Kidney (tissue), 14 donors: ENCODE measurements around the gene C6orf89. TPM values are rescaled to one million over a fixed set of nuclear protein-coding genes. Genes with fewer than 3 reads are reported as not detected.

ENCODE experiments used
- DNase-seq, 5 donors: peaks; one replicate each; pipeline ENCODE4 v3.0.0-alpha.2; 2013 to 2020
- FAIRE-seq: peaks from 2 replicates; lab custom pipeline; 2012; peaks lifted over from hg19 to GRCh38; lab: Jason Lieb, UNC
- H3K27ac ChIP-seq, 2 donors: one replicate each; pipeline ENCODE4 v1.7.0; 2013; ENCODE audit warnings: low read depth in 2 of 2, low read length in 2 of 2, inconsistent platforms in 1 of 2
- H3K27me3 ChIP-seq: one replicate; pipeline ENCODE4 v1.7.1; 2013; ENCODE audit warnings: low read length, inconsistent platforms; ENCODE audit not compliant: control insufficient read depth, insufficient read depth
- H3K36me3 ChIP-seq, 3 donors: one replicate each; pipeline versions ENCODE4 v1.7.0 to v1.7.1; 2013; ENCODE audit warnings: low read length in 3 of 3, control low read depth in 1 of 3, inconsistent platforms in 1 of 3; ENCODE audit not compliant: insufficient read depth in 3 of 3, control insufficient read depth in 2 of 3
- H3K4me1 ChIP-seq, 3 donors: one replicate each; pipeline versions ENCODE4 v1.7.0 to v1.7.1; 2013; ENCODE audit warnings: low read length in 3 of 3, inconsistent platforms in 1 of 3, low read depth in 1 of 3; ENCODE audit not compliant: control insufficient read depth in 2 of 3, insufficient read depth in 2 of 3
- H3K4me3 ChIP-seq, 3 donors: one replicate each; pipeline versions ENCODE4 v1.7.0 to v1.8.1; 2013; ENCODE audit warnings: low read length in 3 of 3, control low read depth in 1 of 3, inconsistent platforms in 1 of 3
- H3K9ac ChIP-seq, 3 donors: one replicate each; pipeline versions ENCODE4 v1.7.0 to v1.7.1; 2013; ENCODE audit warnings: low read length in 3 of 3, control low read depth in 1 of 3, inconsistent platforms in 1 of 3
- H3K9me3 ChIP-seq, 3 donors: one replicate each; pipeline versions ENCODE4 v1.7.0 to v1.7.1; 2013; ENCODE audit warnings: low read length in 3 of 3, control low read depth in 1 of 3, inconsistent platforms in 1 of 3; ENCODE audit not compliant: control insufficient read depth in 2 of 3, insufficient read depth in 1 of 3
- CTCF ChIP-seq: IDR thresholded peaks from 3 replicates; pipeline ENCODE4 v1.5.1; 2012; ENCODE audit warnings: mild to moderate bottlenecking, moderate library complexity, borderline replicate concordance; ENCODE audit not compliant: insufficient read depth; ENCODE audit errors: extremely low read depth
- intact Hi-C: fragments of 100-400 bp; cut with DNase I; formaldehyde crosslinking; loops from one replicate; pipeline ENCODE4 v1.11.1; 2022
- polyA plus RNA-seq: library from polyadenylated mRNA; stranded (reverse); fragments of 350-450 nt; fragmentation: Illumina TruSeq; extraction: RNeasy Lipid Tissue Mini Kit (QIAGEN cat#74804); gene quantifications from one replicate; pipeline ENCODE4 v1.2.3, GENCODE V29; 2014; ENCODE audit warnings: low read depth, low replicate concordance; ENCODE audit not compliant: insufficient read depth
- total RNA-seq: library from RNA; stranded (reverse); fragmentation: NEBNext Ultra II Directional; extraction: Animal tissue kit (Norgen Biotek cat#: 25700); gene quantifications from one replicate; pipeline ENCODE4 v1.2.1, GENCODE V29; 2021
- donor health status: control.
- donor health status: control.
- donor health status: control.
- donor health status: control.
- donor health status: control.
- donor health status: DM: yes; HTN: yes; CAD: no.
- donor health status: Normal renal cell carcinoma (clear cell type).

The C6orf89 gene
- total and polyA plus RNA-seq, 2 donors from 2014 or later = 25.7 to 72.4 TPM

- H3K9me3 ChIP-seq = no peaks in the 10 kb centered on the region
- H3K27me3 ChIP-seq = no peaks in the 10 kb centered on the region
- TF ChIP-seq CTCF = no peak
- peaks cover 0 to 14% (median 10%) of the 10 kb centered on the region in 3 donors for H3K4me1 ChIP-seq
- no peak overlapping the region for H3K4me3 ChIP-seq
- intact Hi-C loops = no loop called here
- no peak overlapping the region for H3K27ac ChIP-seq
- no peak overlapping the region for H3K9ac ChIP-seq
- FAIRE-seq (no peak), DNase-seq (no peak)
- H3K36me3 ChIP-seq = peaks cover 8 to 75% (median 75%) of the 10 kb centered on the region in 3 donors
These were observed 85.4 kb downstream of the C6orf89 start for GRCh38 chr6:36970892-36971842.

GRCh38 chr6:36971921-36972673 is 86.3 kb downstream of the C6orf89 start:
- peak in 1 of 5 donors; percentile 36 for DNase-seq
- no peak for FAIRE-seq
- no peaks in the 10 kb centered on the region for H3K9me3 ChIP-seq
- intact Hi-C loops = no loop called here
- no peaks in the 10 kb centered on the region for H3K27me3 ChIP-seq
- peaks cover 0 to 11% (median 10%) of the 10 kb centered on the region in 3 donors for H3K4me1 ChIP-seq
- H3K36me3 ChIP-seq = peaks cover 8 to 85% (median 82%) of the 10 kb centered on the region in 3 donors
- H3K4me3 ChIP-seq = no peak overlapping the region
- no peak for TF ChIP-seq CTCF
- no peak overlapping the region for H3K27ac ChIP-seq
- no peak overlapping the region for H3K9ac ChIP-seq

GRCh38 chr6:36973190-36973589 is 87.4 kb downstream of the C6orf89 start:
- FAIRE-seq (no peak), DNase-seq (no peak)
- no peak for TF ChIP-seq CTCF
- H3K36me3 ChIP-seq = peaks cover 4 to 86% (median 85%) of the 10 kb centered on the region in 3 donors
- H3K4me3 ChIP-seq = no peak overlapping the region
- H3K27me3 ChIP-seq = no peaks in the 10 kb centered on the region
- H3K27ac ChIP-seq = no peak overlapping the region
- intact Hi-C loops = no loop called here
- no peaks in the 10 kb centered on the region for H3K9me3 ChIP-seq
- peaks cover 0 to 10% (median 3%) of the 10 kb centered on the region in 3 donors for H3K4me1 ChIP-seq
- H3K9ac ChIP-seq = no peak overlapping the region
